Measurements from ENCODE around the gene COPZ2. TPM values are rescaled to one million over a fixed set of nuclear protein-coding genes. Genes with fewer than 3 reads are reported as not detected.
A peak's percentile ranks its signal among the peaks of the same experiment; 100 is the strongest.

The COPZ2 gene
- total RNA-seq, 2 experiments from 2014 or later, result 3.4 to 4.0 TPM

DNA sequence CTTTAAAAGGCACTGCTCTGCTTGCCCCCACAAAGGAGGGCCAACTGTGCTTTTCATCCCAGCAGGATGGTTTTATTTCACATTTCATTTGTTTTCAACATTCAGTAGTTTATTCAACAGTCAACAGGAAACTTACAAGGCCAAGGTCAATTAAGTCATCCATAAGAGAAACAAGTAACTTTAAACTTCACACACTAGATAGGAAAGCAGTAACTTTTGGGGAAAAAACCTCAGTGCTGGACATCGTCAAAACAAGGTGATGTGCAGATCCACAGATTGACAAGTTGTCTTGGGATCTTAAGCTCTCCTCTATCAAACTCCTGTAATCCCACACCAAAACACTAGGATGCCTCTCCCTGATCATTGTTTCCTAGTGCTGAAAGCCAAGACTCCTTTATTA is 29.1 kb upstream of the COPZ2 start:
- peaks cover 35% of the 10 kb centered on the region for H3K36me3 Mint-ChIP-seq (ENCODE audit: low read depth)
- no peak overlapping the region for H3K4me3 Mint-ChIP-seq
- ChIA-PET POLR2A (interaction anchor here (0.6 to 0.7 kb wide), 2 partner anchors 16 to 18 kb away, joined by 3 read pairs; no protein-coding TSS in a partner anchor), CTCF (interaction anchor here (1.2 kb wide), 1 partner anchor 22 kb away, joined by 4 read pairs; no protein-coding TSS in a partner anchor)
- H3K9me3 Mint-ChIP-seq, result no peaks in the 10 kb centered on the region
- H3K27ac Mint-ChIP-seq, result no peak overlapping the region
- DNase-seq, result no peak
- H3K27me3 Mint-ChIP-seq, result no peaks in the 10 kb centered on the region
- H3K4me1 Mint-ChIP-seq, result no peaks in the 10 kb centered on the region

DNA sequence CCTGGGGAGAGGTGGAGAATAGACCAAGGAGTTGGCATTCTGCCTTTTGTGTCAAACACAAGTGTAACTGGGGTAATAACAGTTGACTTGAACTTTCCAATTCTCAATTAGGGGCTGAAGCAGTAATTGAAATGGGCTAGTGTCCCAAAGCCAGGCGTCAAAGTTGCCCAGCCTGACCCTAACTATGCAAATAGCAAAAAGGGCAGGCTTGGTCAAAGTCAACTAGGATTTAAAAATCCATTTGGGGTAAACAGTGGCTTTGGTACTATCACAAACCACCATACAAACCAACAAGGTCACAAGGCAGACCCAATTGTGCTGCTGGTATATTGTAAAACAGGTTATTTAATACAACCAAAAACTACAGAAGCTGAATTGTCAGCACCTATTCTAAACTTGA is 28.6 kb upstream of the COPZ2 start:
- POLR2A ChIA-PET, result interaction anchor here (0.7 kb wide), 1 partner anchor 17 kb away, joined by 3 read pairs; no protein-coding TSS in a partner anchor
- Mint-ChIP-seq H3K36me3 (ENCODE audit: low read depth) (peaks cover 35% of the 10 kb centered on the region), H3K9me3 (no peaks in the 10 kb centered on the region), H3K27me3 (no peaks in the 10 kb centered on the region), H3K27ac (no peak overlapping the region), H3K4me3 (no peak overlapping the region), H3K4me1 (no peaks in the 10 kb centered on the region)
- CTCF ChIA-PET, result interaction anchor here (1.0 to 1.5 kb wide), 3 partner anchors 13 to 23 kb away, joined by 3 to 6 read pairs (median 4); no protein-coding TSS in a partner anchor
- no peak for DNase-seq

DNA sequence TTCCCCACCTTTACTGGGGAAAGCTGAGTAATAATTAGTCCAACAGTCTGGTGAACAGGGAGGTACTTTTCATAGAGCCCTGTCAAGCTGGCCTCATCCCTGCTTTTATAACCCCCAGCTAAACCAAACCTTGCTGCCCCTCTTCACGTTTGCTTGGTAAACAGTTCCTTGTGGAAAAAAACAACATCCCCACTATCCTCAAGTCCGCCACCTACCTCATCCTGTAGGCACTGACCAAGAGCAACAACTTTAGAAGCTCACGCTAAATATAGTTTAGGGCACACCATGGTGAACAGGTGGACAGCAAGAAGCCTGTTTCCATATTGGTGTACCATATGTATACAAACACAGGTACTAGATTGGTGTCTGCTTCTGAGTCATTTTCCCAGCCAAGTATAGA is 27.0 kb upstream of the COPZ2 start:
- ChIA-PET POLR2A (no interaction called here), CTCF (interaction anchor here (1.2 to 1.6 kb wide), 3 partner anchors 15 to 28 kb away, joined by 3 to 6 read pairs (median 6); no protein-coding TSS in a partner anchor)
- Mint-ChIP-seq H3K36me3 (ENCODE audit: low read depth) (peaks cover 44% of the 10 kb centered on the region), H3K9me3 (no peaks in the 10 kb centered on the region), H3K27me3 (no peaks in the 10 kb centered on the region), H3K4me1 (peaks cover 2% of the 10 kb centered on the region), H3K27ac (no peak overlapping the region), H3K4me3 (no peak overlapping the region)
- no peak for DNase-seq

DNA sequence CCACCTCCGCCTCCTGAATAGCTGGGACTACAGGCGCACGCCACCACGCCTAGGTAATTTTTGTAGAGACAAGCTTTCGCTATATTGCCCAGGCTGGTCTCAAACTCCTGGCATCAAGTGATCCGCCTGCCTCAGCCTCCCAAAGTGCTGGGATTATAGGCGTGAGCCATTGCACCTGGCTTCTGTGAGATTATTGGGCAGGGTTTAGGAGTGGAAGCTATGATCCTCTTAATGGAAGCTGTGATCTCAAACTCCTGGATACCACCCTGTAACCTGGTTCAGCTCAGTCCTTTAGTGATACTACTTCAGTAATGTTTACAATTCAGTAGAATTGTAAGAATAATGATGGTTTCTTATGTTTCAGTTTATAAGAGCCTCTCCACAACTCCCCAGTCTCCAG is 24.7 kb upstream of the COPZ2 start:
- H3K27ac Mint-ChIP-seq, result no peak overlapping the region
- no peaks in the 10 kb centered on the region for H3K9me3 Mint-ChIP-seq
- ChIA-PET POLR2A (no interaction called here), CTCF (interaction anchor here (0.5 to 1.5 kb wide), 3 partner anchors 15 to 556 kb away, joined by 3 to 5 read pairs (median 3); no protein-coding TSS in a partner anchor)
- no peak overlapping the region for H3K4me3 Mint-ChIP-seq
- no peaks in the 10 kb centered on the region for H3K27me3 Mint-ChIP-seq
- DNase-seq, result no peak
- H3K4me1 Mint-ChIP-seq, result peaks cover 2% of the 10 kb centered on the region
- H3K36me3 Mint-ChIP-seq (ENCODE audit: low read depth), result peaks cover 54% of the 10 kb centered on the region

DNA sequence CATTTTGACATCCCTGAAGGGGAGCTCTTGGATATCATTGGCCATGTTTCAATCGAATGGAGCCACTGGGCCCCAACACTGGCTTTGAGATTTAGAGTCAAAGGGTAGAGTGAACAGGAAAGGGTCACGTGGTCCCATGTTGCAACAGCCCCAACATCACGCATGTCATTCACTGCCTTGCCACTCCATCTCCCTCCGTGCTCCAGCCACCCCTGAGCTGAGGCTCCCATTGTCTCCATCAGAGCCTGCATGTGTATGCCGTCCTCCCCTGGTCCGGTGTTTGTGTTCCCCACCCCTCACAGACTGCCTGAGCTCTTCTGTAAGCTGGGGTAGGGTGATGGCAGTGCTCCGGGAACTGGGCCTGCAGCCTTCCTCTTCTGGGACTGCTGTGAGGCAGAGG is 22.7 kb upstream of the COPZ2 start:
- DNase-seq, result no peak
- H3K4me1 Mint-ChIP-seq, result peaks cover 16% of the 10 kb centered on the region
- CTCF ChIA-PET, result interaction anchor here (1.3 kb wide), 1 partner anchor 8 kb away, joined by 4 read pairs; no protein-coding TSS in a partner anchor
- H3K36me3 Mint-ChIP-seq (ENCODE audit: low read depth), result peaks cover 61% of the 10 kb centered on the region
- H3K27ac Mint-ChIP-seq, result no peak overlapping the region
- no peaks in the 10 kb centered on the region for H3K9me3 Mint-ChIP-seq
- H3K4me3 Mint-ChIP-seq, result no peak overlapping the region
- no peaks in the 10 kb centered on the region for H3K27me3 Mint-ChIP-seq
- POLR2A ChIA-PET, result no interaction called here

DNA sequence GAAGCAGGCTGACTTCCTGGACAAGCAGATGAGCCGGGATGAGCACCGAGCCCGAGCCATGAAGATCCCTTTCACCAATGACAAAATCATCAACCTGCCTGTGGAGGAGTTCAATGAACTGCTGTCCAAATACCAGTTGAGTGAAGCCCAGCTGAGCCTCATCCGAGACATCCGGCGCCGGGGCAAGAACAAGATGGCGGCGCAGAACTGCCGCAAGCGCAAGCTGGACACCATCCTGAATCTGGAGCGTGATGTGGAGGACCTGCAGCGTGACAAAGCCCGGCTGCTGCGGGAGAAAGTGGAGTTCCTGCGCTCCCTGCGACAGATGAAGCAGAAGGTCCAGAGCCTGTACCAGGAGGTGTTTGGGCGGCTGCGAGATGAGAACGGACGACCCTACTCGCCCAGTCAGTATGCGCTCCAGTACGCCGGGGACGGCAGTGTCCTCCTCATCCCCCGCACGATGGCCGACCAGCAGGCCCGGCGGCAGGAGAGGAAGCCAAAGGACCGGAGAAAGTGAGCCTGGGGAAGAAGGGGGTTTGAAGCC is 21.6 kb upstream of the COPZ2 start:
- Mint-ChIP-seq H3K9me3 (no peaks in the 10 kb centered on the region), H3K27me3 (no peaks in the 10 kb centered on the region), H3K36me3 (ENCODE audit: low read depth) (peaks cover 58% of the 10 kb centered on the region), H3K4me1 (peaks cover 21% of the 10 kb centered on the region), H3K4me3 (no peak overlapping the region), H3K27ac (peak overlapping the region; percentile 11)
- CTCF ChIA-PET, result interaction anchor here (0.6 to 1.9 kb wide), 4 partner anchors 9 to 829 kb away, joined by 3 to 16 read pairs (median 5); partner anchors contain the start of gene NFE2L1
- DNase-seq, result no peak
- POLR2A ChIA-PET, result interaction anchor here (0.5 kb wide), 1 partner anchor 12 kb away, joined by 3 read pairs; no protein-coding TSS in a partner anchor

DNA sequence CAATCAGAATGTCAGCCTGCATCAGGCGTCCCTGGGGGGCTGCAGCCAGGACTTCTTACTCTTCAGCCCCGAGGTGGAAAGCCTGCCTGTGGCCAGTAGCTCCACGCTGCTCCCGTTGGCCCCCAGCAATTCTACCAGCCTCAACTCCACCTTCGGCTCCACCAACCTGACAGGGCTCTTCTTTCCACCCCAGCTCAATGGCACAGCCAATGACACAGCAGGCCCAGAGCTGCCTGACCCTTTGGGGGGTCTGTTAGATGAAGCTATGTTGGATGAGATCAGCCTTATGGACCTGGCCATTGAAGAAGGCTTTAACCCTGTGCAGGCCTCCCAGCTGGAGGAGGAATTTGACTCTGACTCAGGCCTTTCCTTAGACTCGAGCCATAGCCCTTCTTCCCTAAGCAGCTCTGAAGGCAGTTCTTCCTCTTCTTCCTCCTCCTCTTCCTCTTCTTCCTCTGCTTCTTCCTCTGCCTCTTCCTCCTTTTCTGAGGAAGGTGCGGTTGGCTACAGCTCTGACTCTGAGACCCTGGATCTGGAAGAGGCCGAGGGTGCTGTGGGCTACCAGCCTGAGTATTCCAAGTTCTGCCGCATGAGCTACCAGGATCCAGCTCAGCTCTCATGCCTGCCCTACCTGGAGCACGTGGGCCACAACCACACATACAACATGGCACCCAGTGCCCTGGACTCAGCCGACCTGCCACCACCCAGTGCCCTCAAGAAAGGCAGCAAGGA is 21.0 kb upstream of the COPZ2 start:
- no peaks in the 10 kb centered on the region for H3K9me3 Mint-ChIP-seq
- H3K27ac Mint-ChIP-seq, result peak overlapping the region; percentile 11
- H3K4me3 Mint-ChIP-seq, result no peak overlapping the region
- no peak for DNase-seq
- POLR2A ChIA-PET, result interaction anchor here (0.5 kb wide), 1 partner anchor 11 kb away, joined by 3 read pairs; no protein-coding TSS in a partner anchor
- CTCF ChIA-PET, result interaction anchor here (0.6 to 1.9 kb wide), 7 partner anchors 10 to 830 kb away, joined by 3 to 16 read pairs (median 3); partner anchors contain the start of gene NFE2L1
- H3K27me3 Mint-ChIP-seq, result no peaks in the 10 kb centered on the region
- H3K4me1 Mint-ChIP-seq, result peaks cover 25% of the 10 kb centered on the region
- H3K36me3 Mint-ChIP-seq (ENCODE audit: low read depth), result peaks cover 58% of the 10 kb centered on the region

DNA sequence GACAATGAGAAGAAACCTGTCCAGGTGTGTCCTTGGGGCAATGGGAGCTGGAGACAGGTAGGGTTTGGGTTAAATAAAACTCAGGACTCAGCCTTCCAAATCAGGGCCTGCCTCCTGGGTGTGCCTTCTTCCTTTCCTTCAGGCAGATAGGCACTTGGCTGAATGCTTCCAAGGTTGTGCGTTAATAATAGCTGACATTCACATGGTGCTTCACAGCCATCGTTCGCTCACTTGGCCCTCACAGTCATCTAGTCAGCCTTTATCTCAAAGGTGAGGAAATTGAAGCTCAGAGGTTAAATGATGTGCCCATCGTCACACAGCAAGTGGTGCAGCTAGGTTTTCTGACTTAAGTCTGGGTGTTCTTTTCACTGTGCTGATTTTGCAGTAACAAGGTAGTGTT is 20.0 kb upstream of the COPZ2 start:
- Mint-ChIP-seq H3K36me3 (ENCODE audit: low read depth) (peaks cover 62% of the 10 kb centered on the region), H3K9me3 (no peaks in the 10 kb centered on the region), H3K27ac (peak overlapping the region; percentile 31), H3K4me3 (no peak overlapping the region), H3K4me1 (peaks cover 32% of the 10 kb centered on the region), H3K27me3 (no peaks in the 10 kb centered on the region)
- ChIA-PET CTCF (interaction anchor here (0.5 to 1.9 kb wide), 8 partner anchors 9 to 535 kb away, joined by 3 to 16 read pairs (median 3); partner anchors contain the start of gene NFE2L1), POLR2A (no interaction called here)
- no peak for DNase-seq

DNA sequence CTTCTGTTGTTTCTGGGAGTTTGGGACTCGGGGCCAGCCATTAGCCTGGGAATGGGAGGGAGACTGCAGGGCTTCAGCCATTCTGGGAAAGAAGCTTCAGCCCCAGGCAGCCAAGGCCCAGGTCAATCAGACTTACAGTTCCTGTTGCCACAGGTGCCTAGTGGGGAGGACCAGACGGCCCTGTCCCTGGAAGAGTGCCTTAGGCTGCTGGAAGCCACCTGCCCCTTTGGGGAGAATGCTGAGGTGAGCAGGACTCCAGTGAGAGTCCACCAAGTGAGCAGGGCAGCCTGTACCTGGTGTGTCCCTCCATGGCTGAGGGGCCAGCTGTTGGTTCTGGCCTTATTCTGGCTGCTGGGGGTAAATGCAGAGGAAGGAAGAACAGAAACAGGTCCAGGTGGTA is 19.3 kb upstream of the COPZ2 start:
- ChIA-PET POLR2A (no interaction called here), CTCF (interaction anchor here (1.0 to 1.9 kb wide), 4 partner anchors 9 to 30 kb away, joined by 3 to 6 read pairs (median 4); no protein-coding TSS in a partner anchor)
- peaks cover 40% of the 10 kb centered on the region for H3K4me1 Mint-ChIP-seq
- no peak for DNase-seq
- H3K27me3 Mint-ChIP-seq, result no peaks in the 10 kb centered on the region
- no peak overlapping the region for H3K4me3 Mint-ChIP-seq
- H3K27ac Mint-ChIP-seq, result no peak overlapping the region
- H3K36me3 Mint-ChIP-seq (ENCODE audit: low read depth), result peaks cover 61% of the 10 kb centered on the region
- no peaks in the 10 kb centered on the region for H3K9me3 Mint-ChIP-seq

DNA sequence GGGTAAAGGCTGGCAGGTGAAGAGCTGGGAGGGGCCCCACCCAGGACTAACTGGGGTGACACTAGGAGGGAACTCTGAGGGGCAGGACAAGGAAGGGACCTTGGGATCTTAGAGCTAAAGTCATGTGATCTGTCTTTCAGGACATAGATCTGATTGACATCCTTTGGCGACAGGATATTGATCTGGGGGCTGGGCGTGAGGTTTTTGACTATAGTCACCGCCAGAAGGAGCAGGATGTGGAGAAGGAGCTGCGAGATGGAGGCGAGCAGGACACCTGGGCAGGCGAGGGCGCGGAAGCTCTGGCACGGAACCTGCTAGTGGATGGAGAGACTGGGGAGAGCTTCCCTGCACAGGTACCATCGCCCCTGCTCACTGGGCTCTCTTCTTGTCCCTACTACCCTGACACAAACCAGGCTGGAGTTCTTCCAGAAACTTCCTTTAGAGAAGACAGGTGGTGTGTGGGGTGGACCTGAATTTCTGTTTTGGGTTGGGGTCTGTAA is 18.7 kb upstream of the COPZ2 start:
- no peak overlapping the region for H3K27ac Mint-ChIP-seq
- peaks cover 61% of the 10 kb centered on the region for H3K36me3 Mint-ChIP-seq (ENCODE audit: low read depth)
- H3K4me3 Mint-ChIP-seq, result no peak overlapping the region
- DNase-seq, result no peak
- POLR2A ChIA-PET, result interaction anchor here (1.0 kb wide), 1 partner anchor 12 kb away, joined by 3 read pairs; no protein-coding TSS in a partner anchor
- no peaks in the 10 kb centered on the region for H3K9me3 Mint-ChIP-seq
- CTCF ChIA-PET, result interaction anchor here (1.0 to 1.8 kb wide), 4 partner anchors 9 to 30 kb away, joined by 3 to 5 read pairs (median 4); no protein-coding TSS in a partner anchor
- peaks cover 46% of the 10 kb centered on the region for H3K4me1 Mint-ChIP-seq
- no peaks in the 10 kb centered on the region for H3K27me3 Mint-ChIP-seq

DNA sequence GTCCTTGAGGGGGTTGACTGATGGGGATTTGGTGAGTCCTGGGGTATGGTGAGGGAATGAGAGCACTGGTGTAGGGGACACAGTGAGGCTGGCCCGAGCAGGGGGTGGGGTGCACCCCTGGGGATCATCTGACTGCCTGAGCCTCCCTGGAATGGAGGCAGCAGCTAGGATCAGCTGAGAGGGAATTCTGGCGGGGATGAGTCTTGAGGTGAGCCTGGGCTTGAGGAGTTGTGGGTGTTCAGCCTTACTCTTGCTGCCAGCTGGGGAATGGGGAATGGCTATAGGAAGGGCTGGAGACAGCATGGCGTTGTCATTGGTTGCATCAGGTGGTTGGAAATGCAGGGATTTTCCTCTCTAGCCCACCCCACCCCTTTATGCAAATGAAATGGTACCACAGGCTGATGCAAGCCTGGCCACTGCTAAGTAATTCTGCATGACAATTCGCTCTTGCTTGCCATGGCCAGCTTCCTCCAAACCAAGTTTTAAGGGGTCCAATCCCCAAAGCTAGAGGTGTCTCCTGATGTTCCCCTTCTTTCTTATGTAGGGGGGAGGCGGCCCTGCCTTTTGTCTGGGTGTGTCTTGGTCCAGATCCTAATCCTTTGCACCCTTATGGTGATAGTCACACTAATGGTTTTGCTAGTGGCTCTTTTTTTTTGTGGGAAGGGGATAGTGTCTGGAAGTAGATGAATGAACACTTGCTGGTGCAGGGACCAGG is 18.1 kb upstream of the COPZ2 start:
- H3K27me3 Mint-ChIP-seq, result no peaks in the 10 kb centered on the region
- no peak overlapping the region for H3K4me3 Mint-ChIP-seq
- H3K9me3 Mint-ChIP-seq, result no peaks in the 10 kb centered on the region
- H3K27ac Mint-ChIP-seq, result peak overlapping the region; percentile 55
- ChIA-PET POLR2A (interaction anchor here (1.0 kb wide), 1 partner anchor 13 kb away, joined by 3 read pairs; no protein-coding TSS in a partner anchor), CTCF (interaction anchor here (1.4 to 1.8 kb wide), 4 partner anchors 12 to 29 kb away, joined by 3 to 6 read pairs (median 4); no protein-coding TSS in a partner anchor)
- peaks cover 52% of the 10 kb centered on the region for H3K4me1 Mint-ChIP-seq
- DNase-seq, result no peak
- peaks cover 64% of the 10 kb centered on the region for H3K36me3 Mint-ChIP-seq (ENCODE audit: low read depth)
